HFFc6 (cell line): Measurements from ENCODE around the gene GPR84. TPM values are rescaled to one million over a fixed set of nuclear protein-coding genes. Genes with fewer than 3 reads are reported as not detected.

ENCODE experiments used
- DNase-seq: peaks from one replicate; pipeline ENCODE4 v3.0.0-alpha.2; 2018
- H3K27ac Mint-ChIP-seq: 2 replicates; pipeline ENCODE4 v1.8.0; 2020; ENCODE audit warnings: mild to moderate bottlenecking, mixed read lengths
- H3K27me3 Mint-ChIP-seq: 2 replicates; pipeline ENCODE4 v1.8.0; 2021; ENCODE audit warnings: mild to moderate bottlenecking, moderate library complexity, mixed read lengths; ENCODE audit not compliant: insufficient read depth
- H3K36me3 Mint-ChIP-seq: 2 replicates; pipeline ENCODE4 v1.8.0; 2021; ENCODE audit warnings: low read depth, mixed read lengths
- H3K4me1 Mint-ChIP-seq: 2 replicates; pipeline ENCODE4 v1.8.0; 2020; ENCODE audit warnings: low read depth, mixed read lengths
- H3K4me3 Mint-ChIP-seq: 2 replicates; pipeline ENCODE4 v1.8.0; 2020; ENCODE audit warnings: mild to moderate bottlenecking, moderate library complexity, mixed read lengths
- H3K9me3 Mint-ChIP-seq: 2 replicates; pipeline ENCODE4 v1.8.0; 2020; ENCODE audit warnings: mild to moderate bottlenecking, mixed read lengths
- CTCF ChIP-seq: fragments of 200-600 bp; sonication (generic); IDR thresholded peaks from 2 replicates; pipeline ENCODE4 v1.5.0; 2021; ENCODE audit warnings: antibody characterized with exemption, mild to moderate bottlenecking
- total RNA-seq, 6 experiments: library from RNA; stranded (reverse); fragmentation: NEBNext Ultra II Directional; extraction: Animal tissue kit (Norgen Biotek cat#: 25700); gene quantifications; 2 replicates in 1 of 6; 3 replicates in 5 of 6; pipeline ENCODE4 v1.2.3, GENCODE V29; 2021

The GPR84 gene
- total RNA-seq, 6 experiments from 2014 or later = not detected

DNA sequence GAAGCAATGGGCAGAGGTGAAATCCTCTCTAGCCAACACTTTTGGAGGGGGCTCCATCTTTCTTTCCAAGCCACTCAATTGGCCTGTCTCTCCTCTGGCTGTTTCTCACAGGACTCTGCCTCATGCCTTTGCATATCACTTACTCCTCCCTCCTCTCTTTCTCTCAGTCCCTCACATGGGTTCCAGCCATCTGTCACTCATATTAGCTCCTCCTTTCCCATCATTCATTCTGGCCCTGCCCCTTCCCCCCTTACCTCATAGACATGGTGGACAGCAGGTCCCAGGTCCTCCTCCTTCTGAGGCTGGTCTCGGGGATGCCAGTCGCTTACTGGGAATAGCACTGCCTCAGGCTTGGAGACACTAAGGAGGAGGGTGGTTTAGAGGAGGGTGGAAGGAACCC is 36.8 kb upstream of the GPR84 start:
- DNase-seq = no peak
- peaks cover 12% of the 10 kb centered on the region for H3K4me1 Mint-ChIP-seq
- peaks cover 3% of the 10 kb centered on the region; the same call in 1 of the 2 replicates for H3K27me3 Mint-ChIP-seq
- TF ChIP-seq CTCF = no peak
- no peak overlapping the region for H3K4me3 Mint-ChIP-seq
- H3K36me3 Mint-ChIP-seq = peaks cover 45% of the 10 kb centered on the region
- H3K9me3 Mint-ChIP-seq = no peaks in the 10 kb centered on the region
- peak overlapping the region; percentile 77 for H3K27ac Mint-ChIP-seq

GRCh38 chr12:54398995-54399793 is 34.9 kb upstream of the GPR84 start:
- peaks cover 17% of the 10 kb centered on the region for H3K4me1 Mint-ChIP-seq
- no peaks in the 10 kb centered on the region for H3K9me3 Mint-ChIP-seq
- no peak overlapping the region; the same call in 1 of the 2 replicates for H3K4me3 Mint-ChIP-seq
- peaks cover 47% of the 10 kb centered on the region for H3K36me3 Mint-ChIP-seq
- DNase-seq = peak; percentile 83
- H3K27ac Mint-ChIP-seq = peak overlapping the region; percentile 65
- peaks cover 3% of the 10 kb centered on the region for H3K27me3 Mint-ChIP-seq
- TF ChIP-seq CTCF = peak; percentile 99

DNA sequence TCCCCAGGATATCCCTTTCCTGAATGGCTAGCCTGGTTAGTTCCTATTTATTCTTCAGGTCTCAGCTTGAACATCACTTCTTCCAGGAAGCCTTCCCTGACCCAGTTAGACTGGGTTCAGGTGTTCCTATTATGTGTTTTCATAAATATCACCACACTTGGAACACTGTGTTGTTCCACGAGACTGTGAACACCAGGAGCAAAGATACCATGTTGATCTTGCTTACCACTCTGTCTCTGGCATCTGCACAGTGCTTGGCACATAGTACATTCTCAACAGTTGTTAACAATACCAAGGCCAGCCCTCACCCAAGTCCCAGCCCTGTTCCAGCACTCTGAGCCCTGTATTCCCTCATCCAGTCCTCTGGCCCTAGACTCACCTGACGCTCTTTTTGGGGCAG is 33.9 kb upstream of the GPR84 start:
- no peak for TF ChIP-seq CTCF
- Mint-ChIP-seq H3K36me3 (peaks cover 47% of the 10 kb centered on the region), H3K9me3 (no peaks in the 10 kb centered on the region)

GRCh38 chr12:54397157-54397556 is 32.9 kb upstream of the GPR84 start:
- TF ChIP-seq CTCF = no peak
- Mint-ChIP-seq H3K4me3 (no peak overlapping the region), H3K36me3 (peaks cover 47% of the 10 kb centered on the region), H3K27ac (peak overlapping the region; percentile 43; the same call in 1 of the 2 replicates), H3K9me3 (no peaks in the 10 kb centered on the region), H3K27me3 (peaks cover 3% of the 10 kb centered on the region), H3K4me1 (peaks cover 19% of the 10 kb centered on the region)
- no peak for DNase-seq

More for the DNA sequence above, 33.9 kb upstream of the GPR84 start:
- Mint-ChIP-seq H3K4me1 (peaks cover 19% of the 10 kb centered on the region), H3K27ac (no peak overlapping the region), H3K4me3 (no peak overlapping the region), H3K27me3 (peaks cover 3% of the 10 kb centered on the region)
- DNase-seq = no peak

DNA sequence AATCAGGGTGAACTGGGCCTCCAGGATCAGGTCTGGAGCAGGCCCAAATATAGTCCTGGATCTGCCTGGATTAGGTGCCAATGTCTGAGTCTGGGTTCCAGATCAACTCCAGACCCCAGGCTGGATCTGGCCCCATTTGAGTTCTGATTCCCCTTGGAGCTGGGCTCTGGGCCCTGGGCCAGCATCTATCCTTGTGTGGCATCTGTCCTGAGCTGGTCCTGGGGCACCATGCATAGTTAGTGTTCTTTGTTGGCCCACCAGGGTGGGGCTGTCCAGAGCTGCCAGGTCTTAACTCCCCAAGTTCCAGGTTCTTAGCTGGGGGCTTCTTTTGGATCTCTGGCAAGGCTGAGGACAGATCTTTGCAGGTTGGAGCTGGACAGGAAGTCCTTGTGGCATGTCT is 31.3 kb upstream of the GPR84 start:
- Mint-ChIP-seq H3K4me1 (peaks cover 24% of the 10 kb centered on the region), H3K27ac (no peak overlapping the region), H3K4me3 (no peak overlapping the region), H3K36me3 (peaks cover 47% of the 10 kb centered on the region), H3K9me3 (no peaks in the 10 kb centered on the region), H3K27me3 (peaks cover 3% of the 10 kb centered on the region)
- TF ChIP-seq CTCF = no peak
- DNase-seq = no peak
